UCSD-AML1 (cell line): ENCODE data around the gene UBXN2A.
"Not testable (repeated sequence)": the region's sequence is repeated elsewhere in the genome, so short reads cannot be mapped to it uniquely, and the experiment has no call there.

Experiments
- DNase-seq: peaks from one replicate; lab custom pipeline; 2025; ENCODE audit not compliant: unreplicated experiment; lab: John Stamatoyannopoulos, UW

UBXN2A gene

DNA sequence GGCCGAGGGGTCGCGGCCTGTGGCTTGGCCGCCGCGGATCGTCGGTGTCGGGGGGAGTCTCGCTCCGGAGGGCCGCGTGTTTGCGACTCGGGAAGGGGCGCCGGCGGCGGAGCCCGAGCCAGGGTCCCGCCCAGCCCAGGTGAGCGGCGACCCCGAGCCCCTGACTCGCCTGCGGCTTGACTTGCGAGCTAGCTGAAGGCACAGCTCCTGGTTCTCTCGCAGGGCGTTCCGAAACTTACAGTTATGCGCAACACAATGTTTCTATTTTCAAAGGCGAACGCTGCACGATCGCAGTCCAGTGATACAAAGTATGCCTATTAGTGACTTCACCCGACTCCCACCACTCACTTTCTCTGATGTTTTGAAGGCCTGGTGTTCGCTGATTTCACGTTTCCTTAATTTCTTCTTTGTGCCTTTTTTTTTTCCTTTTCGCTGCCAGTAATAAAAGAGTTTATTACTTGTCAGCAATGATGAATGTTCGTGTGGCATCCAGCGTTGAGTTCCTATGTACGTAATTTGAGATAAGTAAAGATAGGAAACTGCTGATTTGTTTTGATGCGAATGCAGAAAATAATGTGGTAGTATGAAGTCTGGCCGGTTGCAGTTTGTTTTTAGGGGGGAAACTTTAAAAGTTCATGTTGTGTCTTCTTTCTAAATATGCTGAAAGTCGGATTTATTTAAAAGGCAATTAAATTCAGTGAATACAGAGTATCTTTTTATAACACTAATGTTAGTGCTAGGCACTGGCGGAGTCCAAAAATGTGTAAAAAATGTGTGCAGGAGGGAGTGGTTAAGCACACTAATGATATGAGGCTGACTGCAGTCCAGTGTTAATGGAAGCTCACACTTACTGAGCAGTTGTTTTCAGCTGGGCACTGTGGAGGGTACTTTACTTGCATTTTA, 706 bp downstream of the UBXN2A start:
- DNase-seq = peak; percentile 56

DNA sequence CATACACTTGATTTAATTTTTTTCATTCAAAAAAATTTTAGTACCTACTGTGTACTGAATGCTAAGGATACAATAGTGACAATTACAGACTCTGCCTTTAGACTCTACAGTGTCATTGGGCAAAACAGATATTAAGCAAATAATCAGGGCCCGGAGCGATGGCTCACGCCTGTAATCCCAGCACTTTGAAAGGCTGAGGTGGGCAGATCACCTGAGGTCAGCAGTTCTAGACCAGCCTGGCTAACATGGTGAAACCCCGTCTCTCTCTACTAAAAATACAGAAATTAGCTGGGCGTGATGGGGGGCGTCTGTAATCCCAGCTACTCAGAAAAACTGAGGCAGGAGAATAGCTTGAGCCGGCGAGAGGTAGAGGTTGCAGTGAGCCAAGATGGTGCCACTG, 1.4 kb downstream of the UBXN2A start:
- DNase-seq = no peak

DNA sequence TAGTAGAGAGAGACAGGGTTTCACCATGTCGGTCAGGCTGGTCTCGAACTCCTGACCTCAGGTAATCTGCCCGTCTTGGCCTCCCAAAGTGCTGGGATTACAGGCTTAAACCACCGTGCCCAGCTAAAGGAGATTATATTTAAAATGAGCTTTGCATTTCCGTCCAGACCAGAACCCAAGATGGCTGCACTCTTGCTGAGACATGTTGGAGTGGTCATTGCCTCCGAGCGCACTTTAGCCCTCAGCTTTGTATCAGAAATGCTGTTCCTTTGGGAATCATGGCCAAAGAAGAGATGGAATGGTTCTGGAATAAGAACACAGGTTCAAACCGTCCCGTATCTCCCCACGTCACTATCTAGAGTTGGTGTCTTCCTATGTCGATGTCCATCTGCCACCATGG, 3.4 kb downstream of the UBXN2A start:
- no peak for DNase-seq

DNA sequence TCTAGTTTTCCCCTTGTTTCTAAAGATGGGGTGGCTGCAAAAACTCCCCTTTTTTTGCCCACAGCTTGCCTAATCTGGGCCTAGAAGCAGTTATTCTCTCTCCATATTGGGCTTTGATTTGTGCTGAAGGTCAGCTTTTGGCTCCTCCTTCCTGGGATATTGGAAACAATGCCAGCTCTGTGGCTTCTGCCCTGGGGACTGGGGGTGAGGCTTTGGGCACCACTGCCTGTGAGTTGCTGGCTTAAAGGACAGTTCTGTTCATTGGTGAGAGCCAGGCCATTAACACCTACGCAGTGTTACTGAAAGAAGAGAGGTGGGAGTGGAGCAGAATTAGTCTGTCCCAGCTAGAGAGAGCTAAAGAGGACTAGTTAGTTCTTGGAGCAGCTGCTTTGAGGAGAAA, 4.3 kb downstream of the UBXN2A start:
- no peak for DNase-seq

DNA sequence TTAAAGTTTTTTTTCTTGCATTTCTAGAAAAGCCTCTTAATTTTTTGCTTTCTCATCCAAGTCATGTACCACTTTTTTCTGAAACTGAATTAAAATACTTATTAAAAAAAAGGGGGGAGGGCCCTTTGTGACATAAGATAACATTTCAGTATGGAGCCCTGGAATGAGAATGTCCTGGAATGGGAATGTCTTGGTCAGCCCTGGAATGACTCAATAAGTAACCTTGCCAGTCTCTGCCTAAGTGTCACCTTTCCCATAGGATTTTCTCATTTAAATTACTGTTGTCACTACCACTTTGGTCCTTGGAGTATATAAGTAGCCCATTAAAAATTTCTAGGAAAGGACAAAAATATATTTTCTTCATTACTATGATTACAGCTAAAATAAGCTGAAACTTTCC, 4.7 kb downstream of the UBXN2A start:
- no peak for DNase-seq

DNA sequence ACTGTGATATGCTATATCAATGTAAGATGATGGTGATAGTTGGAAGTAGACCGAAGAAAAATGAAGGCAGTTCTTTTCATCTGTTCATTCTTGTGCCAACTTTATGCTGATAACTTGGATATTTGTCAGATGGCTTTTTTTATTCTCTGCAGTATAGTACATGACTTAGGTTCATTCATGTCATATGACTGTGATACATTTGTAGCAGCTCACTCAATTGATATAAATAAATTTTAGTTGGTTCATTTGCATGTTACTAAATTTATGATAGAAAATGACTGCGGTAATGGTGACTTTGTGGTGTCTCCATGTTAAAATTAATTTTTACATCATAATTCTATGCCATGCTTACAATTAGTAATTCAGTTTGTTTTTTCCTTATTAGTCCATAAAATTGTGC, 7.1 kb downstream of the UBXN2A start:
- DNase-seq = no peak

DNA sequence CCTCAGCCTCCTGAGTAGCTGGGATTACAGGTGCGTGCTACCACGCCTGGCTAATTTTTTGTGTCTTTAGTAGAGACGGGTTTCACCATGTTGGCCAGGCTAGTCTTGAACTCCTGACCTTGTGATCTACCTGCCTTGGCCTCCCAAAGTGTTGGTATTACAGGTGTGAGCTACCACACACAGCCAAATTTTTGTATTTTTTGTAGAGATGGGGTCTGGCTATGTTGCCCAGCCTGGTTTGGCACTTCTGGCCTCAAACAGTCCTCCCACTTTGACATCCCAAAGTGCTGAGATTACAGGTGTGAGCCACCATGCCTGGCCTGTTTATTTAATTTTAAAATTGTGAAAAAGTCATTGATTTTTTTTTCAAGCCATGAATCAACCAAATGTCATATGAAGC, 12.3 kb downstream of the UBXN2A start:
- not testable (repeated sequence) for DNase-seq

DNA sequence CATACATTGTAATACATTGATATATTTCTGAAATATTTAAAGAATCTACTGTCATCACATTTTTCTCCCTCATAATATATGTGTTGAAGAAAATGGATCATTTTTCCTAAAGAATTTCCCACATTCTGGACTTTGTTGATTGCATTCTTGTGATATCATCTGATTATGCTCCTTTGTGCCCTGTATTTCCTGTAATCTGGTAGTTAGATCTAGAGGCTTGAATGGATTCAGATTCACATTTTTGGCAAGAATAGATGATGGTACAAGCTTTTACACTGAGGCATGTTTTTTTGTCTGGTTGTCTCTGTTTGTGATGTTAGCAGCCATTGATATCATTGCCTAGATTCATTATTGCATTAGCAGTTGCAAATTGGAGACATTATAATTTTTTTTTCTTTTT, 13.4 kb downstream of the UBXN2A start:
- no peak for DNase-seq

DNA sequence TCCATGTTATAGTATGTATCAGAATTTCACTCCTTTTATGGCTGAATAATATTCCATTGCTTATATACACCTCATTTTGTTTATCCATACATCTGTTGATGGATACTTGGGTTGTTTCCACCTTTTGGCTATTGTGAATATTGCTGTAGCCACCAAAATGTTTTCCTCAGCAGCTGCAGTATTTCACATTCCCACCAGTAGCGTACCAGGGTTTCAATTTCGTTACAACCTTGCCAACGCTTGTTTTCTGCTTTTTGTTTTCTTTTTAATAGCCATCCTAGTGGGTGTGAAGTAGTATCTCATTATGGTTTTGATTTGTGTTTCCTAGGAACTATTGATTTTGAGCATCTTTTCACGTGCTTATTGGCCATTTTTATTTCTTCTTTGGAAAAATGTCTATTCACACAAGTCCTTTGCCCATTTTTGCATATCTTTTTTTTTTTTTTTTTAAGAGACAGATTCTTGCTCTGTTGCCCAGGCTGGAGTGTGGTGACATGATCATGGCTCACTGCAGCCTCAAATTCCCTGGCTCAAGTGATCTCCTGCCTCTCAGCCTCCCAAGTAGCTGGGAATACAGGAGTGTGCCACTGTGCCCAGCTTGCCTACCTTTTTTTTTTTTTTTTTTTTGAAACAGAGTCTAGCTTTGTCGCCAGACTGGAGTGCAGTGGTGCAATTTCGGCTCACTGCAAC, 14.2 kb downstream of the UBXN2A start:
- no peak for DNase-seq

DNA sequence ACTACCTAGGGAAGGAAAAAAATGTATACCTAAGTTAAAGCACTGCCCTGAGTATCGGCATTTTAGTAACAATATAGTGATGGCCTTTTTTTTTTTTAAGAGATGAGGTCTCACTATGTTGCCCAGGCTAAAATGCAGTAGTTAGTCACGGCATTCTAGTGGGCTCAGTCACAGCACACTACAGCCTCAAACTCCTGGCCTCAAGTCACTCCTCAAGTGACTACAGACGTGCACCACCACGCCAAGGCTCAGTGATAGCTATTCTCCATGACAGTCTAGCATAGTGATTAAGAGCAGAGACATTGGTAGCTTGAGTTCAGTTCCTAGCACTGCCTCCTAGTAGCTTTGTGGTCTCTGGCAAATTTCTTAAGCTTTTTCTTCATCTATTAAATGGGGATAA, 27.6 kb downstream of the UBXN2A start:
- DNase-seq = no peak

DNA sequence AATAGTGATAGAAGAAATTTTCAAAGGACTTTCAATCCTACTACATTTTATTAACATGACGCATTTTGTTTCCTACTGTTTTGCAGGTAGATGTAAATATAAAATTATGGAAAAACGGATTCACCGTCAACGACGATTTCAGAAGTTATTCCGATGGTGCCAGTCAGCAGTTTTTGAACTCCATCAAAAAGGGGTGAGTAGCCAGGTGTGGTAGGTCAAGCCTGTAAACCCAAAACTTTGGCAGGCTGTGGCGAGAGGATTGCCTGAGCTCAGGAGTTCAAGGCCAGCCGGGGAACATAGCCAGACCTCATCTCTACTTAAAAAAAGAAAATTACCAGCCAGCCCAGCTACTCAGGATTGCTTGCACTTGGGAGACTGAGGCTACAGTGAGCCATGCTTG, 36.6 kb downstream of the UBXN2A start:
- no peak for DNase-seq

DNA sequence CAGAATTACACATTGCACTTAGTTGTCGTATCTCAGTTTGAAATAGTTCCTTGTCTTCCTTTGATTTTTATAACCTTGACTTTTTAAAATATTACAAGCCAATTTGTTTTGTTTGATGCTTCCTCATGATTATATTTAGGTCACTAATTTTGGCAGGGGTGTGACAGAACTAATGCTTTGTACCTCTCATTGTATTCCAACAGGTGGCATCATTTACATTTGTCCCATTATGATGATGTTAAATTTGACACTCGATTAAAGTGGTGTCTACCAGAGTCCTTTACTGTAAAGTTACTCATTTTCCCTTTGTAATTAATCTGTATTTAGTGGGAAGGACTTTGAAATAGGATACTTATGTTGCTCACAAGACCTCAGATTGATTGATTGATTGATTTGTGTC, 48.1 kb downstream of the UBXN2A start:
- no peak for DNase-seq

DNA sequence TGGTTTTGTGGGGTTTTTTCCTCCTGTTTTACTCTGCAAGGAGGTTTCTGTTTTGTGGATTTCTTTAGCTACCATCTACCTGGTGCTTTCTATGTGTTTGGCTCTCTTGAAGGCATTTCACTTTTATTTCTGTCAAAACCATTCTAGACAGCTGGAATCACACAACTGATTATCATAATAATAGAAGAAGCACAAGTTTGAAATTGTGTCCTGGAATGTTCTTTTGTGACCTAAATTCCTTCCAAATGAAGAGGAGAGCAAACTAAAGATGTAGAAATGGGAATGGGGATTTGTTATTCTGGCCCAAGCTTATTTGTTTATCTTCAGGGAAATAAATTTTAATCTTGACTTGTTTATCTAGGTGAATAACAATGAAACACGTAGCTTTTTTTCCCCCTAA, 52.7 kb downstream of the UBXN2A start:
- no peak for DNase-seq

DNA sequence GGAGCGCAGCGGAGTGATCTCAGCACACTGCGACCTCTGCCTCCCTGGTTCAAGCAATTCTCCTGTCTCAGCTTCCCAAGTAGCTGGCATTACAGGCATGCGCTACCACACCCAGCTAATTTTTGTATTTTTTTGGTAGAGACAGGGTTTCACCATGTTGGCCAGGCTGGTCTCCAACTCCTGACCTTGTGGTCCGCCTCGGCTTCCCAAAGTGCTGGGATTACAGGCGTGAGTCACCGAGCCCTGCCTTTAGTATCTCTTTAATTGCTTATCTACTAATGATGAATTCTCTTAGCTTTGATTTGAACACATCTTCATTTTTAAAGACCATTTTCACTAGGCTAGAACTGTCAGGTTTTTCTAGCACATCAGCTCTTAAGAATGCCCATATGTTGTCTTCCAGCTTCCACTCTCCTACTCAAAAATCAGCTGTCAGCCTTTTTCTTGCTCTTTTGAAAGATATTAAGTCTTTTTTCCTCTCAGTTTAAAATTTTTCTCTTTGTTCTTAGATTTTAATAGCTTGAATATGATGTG, 53.5 kb downstream of the UBXN2A start:
- DNase-seq = no peak

DNA sequence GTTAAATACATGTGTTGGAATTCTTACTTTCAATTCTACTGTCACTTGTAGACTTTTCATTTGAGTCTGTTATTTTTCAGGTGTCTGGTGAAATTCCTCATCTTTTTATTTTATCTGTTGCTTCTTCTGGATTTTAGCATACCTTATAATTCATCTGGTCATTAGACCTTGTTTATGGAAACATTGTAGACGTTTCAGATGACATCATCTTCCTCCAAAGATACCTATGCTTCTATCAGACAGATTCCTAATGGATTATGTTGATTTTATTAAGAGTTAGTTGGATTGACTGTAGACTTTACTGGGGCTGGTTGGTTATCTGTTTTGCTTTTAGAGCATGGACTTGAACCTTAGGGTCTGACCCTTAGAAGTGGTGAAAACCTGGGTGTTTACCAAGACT, 54.3 kb downstream of the UBXN2A start:
- DNase-seq = no peak

DNA sequence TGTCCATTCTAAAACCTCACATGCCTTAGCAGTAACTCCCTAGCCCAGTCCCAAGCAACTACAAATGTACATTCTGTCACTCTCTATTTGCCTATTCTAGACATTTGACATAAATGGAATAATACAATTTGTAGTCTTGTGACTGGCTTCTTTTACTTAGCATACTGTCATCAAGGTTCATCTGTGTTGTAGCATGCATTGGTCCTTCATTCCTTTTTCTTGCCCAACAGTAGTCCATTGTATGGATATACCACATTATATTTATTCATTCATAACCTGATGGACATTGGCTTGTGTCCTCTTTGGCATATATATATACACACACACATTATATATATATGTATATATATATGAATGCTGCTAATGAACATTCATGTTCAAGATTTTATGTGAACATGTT, 67.4 kb downstream of the UBXN2A start:
- DNase-seq = no peak

DNA sequence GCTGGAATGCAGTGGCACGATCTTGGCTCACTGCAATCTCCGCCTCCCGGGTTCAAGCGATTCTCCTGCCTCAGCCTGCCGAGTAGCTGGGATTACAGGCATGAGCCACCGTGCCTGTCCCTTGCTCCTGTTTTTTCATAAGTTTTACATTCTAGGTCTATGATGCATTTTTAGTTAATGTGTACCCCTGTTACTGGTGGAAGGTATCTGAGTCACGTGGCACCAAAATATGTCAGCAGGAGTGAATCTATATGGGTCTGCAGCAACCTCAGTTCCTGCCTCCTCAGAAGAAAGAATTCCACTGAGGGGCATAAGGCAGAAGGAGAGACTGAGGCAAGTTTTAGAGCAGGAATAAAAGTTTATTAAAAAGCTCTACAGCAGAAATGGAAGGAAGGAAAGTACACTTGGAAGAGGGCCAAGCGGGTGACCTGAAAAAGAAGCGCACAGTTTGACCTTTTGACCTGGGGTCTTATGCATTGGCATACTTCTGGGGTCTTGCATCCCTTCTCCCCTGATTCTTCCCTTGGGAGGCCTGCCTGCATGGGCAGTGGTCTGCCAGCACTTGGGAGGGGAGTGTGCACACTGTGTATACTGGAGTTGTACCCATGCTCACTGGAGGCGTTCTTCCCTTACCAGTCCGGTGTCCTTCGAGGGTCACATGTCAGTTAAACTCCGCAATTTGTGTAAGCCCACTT, 68.6 kb downstream of the UBXN2A start:
- DNase-seq = no peak

DNA sequence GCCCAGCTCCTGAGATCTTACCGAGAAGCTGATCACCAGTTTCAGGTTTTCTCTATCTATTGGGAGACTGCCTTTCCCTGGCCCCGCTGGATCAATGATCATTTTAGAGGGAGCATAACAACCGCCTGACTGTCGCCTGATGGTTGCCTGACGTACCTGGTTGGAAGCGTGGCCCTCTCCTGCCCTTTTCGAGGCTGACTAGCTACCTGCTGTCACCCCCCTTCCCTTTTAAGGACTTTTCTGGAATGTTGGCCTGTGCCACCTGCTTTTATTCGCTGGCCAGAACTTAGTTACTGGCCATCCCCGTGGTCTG, 69.1 kb downstream of the UBXN2A start:
- no peak for DNase-seq

DNA sequence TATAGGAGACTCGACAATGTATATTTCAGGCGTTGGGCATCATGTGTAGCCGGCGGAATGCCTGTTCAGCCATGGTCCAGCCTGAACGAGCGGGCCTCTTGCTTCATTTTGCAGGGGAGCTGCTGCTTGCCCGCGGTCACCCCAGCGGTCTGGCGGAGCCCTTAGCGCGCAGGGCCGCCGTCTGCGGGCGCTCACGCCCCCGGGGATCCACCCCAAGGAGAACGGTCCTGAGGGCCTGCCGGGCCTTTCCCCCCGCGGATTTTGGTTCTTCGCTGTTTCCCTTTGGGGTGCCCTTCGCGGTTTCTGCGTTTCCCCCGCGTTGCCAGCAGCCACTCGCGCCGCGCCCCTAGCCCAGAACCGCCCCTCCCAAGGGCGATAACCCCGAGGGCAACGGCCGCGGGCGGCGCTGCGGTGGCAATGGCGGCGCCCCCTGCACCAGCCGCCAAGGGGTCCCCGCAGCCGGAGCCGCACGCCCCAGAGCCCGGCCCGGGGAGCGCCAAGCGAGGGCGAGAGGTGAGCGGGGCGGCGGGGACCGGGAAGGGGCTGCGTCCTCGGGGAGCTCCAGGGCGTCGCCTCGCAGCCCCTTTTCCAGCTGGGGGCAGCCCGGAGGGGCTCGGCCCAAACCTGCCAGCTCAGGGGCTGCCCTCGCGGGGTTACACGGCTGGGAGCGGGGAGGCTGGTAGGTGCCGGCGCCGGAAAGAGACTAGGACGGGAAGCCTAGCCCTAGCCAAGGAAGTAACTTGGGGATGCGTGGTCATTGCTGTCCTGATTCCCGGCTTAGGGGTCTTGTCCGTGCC, 69.6 kb downstream of the UBXN2A start, which contains the start of gene MFSD2B:
Gene MFSD2B (plus strand): TSS at position 406 of the 797 bp plus-strand sequence. CDS start 12 bp downstream, at position 418.
- DNase-seq = no peak

DNA sequence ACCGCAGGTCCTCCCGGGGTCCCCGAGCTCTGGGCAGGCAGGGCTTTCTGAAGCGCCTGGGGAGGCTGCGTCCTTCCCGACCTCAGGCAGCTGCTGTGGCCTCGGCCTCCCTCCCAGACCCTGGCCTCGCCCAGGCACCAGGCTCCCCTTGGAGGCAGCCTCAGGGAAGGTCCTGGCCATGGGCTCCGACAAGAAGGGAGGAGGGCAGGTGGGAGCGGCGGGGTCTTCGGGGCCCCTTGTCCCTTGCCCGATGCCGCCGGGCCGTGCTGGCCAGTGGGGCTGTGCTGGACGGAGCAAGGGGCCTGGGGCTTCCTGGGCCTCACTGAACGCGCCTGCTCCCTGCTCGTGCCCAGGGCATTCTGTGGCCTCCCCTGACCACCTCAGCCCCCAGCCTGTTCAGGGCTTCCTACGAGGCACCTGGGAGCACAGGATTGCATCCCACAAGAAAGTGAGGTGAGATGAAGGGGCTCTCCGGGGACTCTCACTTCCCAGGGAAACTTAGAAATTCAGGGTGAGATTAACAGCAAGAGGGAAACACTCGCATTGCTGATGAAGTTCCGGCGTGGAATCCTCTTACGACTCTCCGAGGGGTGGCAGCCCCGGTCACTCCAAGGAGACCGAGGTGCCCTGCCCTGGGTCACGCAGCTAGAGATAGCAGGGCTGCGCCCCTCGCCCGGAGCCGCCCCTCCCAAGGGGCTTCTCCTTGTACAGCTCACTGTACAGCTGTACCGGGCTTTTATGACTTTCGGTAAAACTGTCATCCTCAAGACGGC, 70.4 kb downstream of the UBXN2A start:
- no peak for DNase-seq
